SK-N-SH treated with all-trans-retinoic acid at 6 μM for 48 hours (cell line): ENCODE results near the gene ITGB3.

Source experiments
- ATAC-seq: fragments of 200-7000 bp; cut with Tn5 transposase; 3 replicates; pipeline ENCODE4 v1.9.1; 2020; ENCODE audit warnings: mild to moderate bottlenecking, moderate library complexity
- ARNTL ChIP-seq: fragments of 450-650 bp; formaldehyde crosslinking; IDR thresholded peaks from 2 replicates; pipeline ENCODE4 v1.5.0; 2020; ENCODE audit warnings: low read depth, mild to moderate bottlenecking, moderate library complexity, borderline replicate concordance
- BACH2 ChIP-seq: fragments of 250-450 bp; sonication (Bioruptor Pico); IDR thresholded peaks from 2 replicates; pipeline ENCODE4 v1.9.0; 2021; ENCODE audit warnings: mild to moderate bottlenecking, borderline replicate concordance
- CSDC2 ChIP-seq: fragments of 250-450 bp; sonication (Bioruptor Pico); IDR thresholded peaks from 2 replicates; pipeline ENCODE4 v1.5.0; 2020; ENCODE audit warnings: mild to moderate bottlenecking, moderate library complexity
- ESRRG ChIP-seq: fragments of 250-450 bp; sonication (Bioruptor Pico); IDR thresholded peaks from 2 replicates; pipeline ENCODE4 v1.6.1; 2021; ENCODE audit warnings: mild to moderate bottlenecking
- GLIS3 ChIP-seq: fragments of 250-450 bp; sonication (Bioruptor Pico); IDR thresholded peaks from 2 replicates; pipeline ENCODE4 v1.5.0; 2020; ENCODE audit warnings: mild to moderate bottlenecking, moderate library complexity
- ISL1 ChIP-seq: fragments of 250-450 bp; sonication (Bioruptor Pico); IDR thresholded peaks from 2 replicates; pipeline ENCODE4 v2.1.2; 2022; ENCODE audit warnings: mild to moderate bottlenecking, moderate library complexity
- OSR1 ChIP-seq: fragments of 250-450 bp; sonication (Bioruptor Pico); IDR thresholded peaks from 2 replicates; pipeline ENCODE4 v1.8.0; 2022; ENCODE audit warnings: moderate library complexity, mild to moderate bottlenecking, inconsistent platforms
- PPARA ChIP-seq: fragments of 250-450 bp; sonication (Bioruptor Pico); IDR thresholded peaks from 2 replicates; pipeline ENCODE4 v1.5.0; 2020; ENCODE audit warnings: mild to moderate bottlenecking, borderline replicate concordance
- RARB ChIP-seq: fragments of 250-450 bp; sonication (Bioruptor Pico); IDR thresholded peaks from 2 replicates; pipeline ENCODE4 v1.8.0; 2021; ENCODE audit warnings: mild to moderate bottlenecking, moderate library complexity
- SNAI2 ChIP-seq: fragments of 250-450 bp; sonication (Bioruptor Pico); IDR thresholded peaks from 2 replicates; pipeline ENCODE4 v1.5.0; 2020; ENCODE audit warnings: mild to moderate bottlenecking, moderate library complexity
- TCF4 ChIP-seq: fragments of 250-450 bp; sonication (Bioruptor Pico); IDR thresholded peaks from 2 replicates; pipeline ENCODE4 v1.8.0; 2021; ENCODE audit warnings: mild to moderate bottlenecking, moderate library complexity, borderline replicate concordance
- TOX ChIP-seq: fragments of 250-450 bp; sonication (Bioruptor Pico); IDR thresholded peaks from 2 replicates; pipeline ENCODE4 v1.8.0; 2021; ENCODE audit warnings: mild to moderate bottlenecking, moderate library complexity, borderline replicate concordance
- ZC3H10 ChIP-seq: fragments of 250-450 bp; sonication (Bioruptor Pico); IDR thresholded peaks from 2 replicates; pipeline ENCODE4 v1.5.1; 2021; ENCODE audit warnings: mild to moderate bottlenecking, moderate library complexity
- ZFP3 ChIP-seq: fragments of 250-450 bp; sonication (Bioruptor Pico); IDR thresholded peaks from 2 replicates; pipeline ENCODE4 v1.5.0; 2020; ENCODE audit warnings: mild to moderate bottlenecking, moderate library complexity
- ZNF565 ChIP-seq: fragments of 450-650 bp; formaldehyde crosslinking; conservative IDR thresholded peaks from 2 replicates; pipeline ENCODE4 v1.5.0; 2020; ENCODE audit warnings: low read depth, mild to moderate bottlenecking, moderate library complexity
- ZNF70 ChIP-seq: fragments of 450-650 bp; formaldehyde crosslinking; IDR thresholded peaks from 2 replicates; pipeline ENCODE4 v1.5.0; 2020; ENCODE audit warnings: mild to moderate bottlenecking, moderate library complexity
- TF ChIP-seq, protein P1 (sequence below): fragments of 250-450 bp; sonication (Bioruptor Pico); IDR thresholded peaks from 2 replicates; pipeline ENCODE4 v1.5.0; 2020; ENCODE audit warnings: mild to moderate bottlenecking, moderate library complexity
- TF ChIP-seq, protein P2 (sequence below): fragments of 250-450 bp; sonication (Bioruptor Pico); IDR thresholded peaks from 2 replicates; pipeline ENCODE4 v1.5.1; 2020; ENCODE audit warnings: low read depth, mild to moderate bottlenecking, moderate library complexity
- TF ChIP-seq, protein P3 (sequence below): fragments of 250-450 bp; sonication (Bioruptor Pico); IDR thresholded peaks from 2 replicates; pipeline ENCODE4 v1.5.1; 2021; ENCODE audit warnings: mild to moderate bottlenecking, moderate library complexity
- TF ChIP-seq, protein P4 (sequence below): fragments of 250-450 bp; sonication (Bioruptor Pico); IDR thresholded peaks from 2 replicates; pipeline ENCODE4 v1.8.0; 2021; ENCODE audit warnings: low read depth, mild to moderate bottlenecking, moderate library complexity, borderline replicate concordance
- TF ChIP-seq, protein P5 (sequence below): fragments of 250-450 bp; sonication (Bioruptor Pico); IDR thresholded peaks from 2 replicates; pipeline ENCODE4 v1.8.0; 2020; ENCODE audit warnings: mild to moderate bottlenecking, moderate library complexity, borderline replicate concordance

The ITGB3 gene

DNA sequence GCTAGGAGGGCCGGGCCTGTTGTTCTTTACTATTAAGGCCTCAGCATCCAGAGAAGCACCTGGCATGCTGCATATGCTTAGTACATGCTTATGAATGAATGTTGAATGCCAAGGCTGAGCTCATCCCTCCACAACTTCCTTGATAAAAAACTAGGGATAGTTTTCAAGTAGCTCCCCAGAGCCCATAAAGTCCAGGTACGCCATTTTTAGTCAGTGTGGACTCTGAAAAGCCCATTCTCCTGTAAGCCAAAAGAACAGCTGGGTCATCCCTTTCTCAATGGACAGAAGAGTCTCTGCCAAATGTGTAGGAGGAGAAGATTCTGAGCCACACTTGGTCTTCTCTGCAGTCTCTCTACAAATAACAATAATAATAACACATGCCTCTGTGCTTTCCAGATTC lies 8.9 kb upstream of the ITGB3 start (continued):
- TF ChIP-seq, protein P1, sequence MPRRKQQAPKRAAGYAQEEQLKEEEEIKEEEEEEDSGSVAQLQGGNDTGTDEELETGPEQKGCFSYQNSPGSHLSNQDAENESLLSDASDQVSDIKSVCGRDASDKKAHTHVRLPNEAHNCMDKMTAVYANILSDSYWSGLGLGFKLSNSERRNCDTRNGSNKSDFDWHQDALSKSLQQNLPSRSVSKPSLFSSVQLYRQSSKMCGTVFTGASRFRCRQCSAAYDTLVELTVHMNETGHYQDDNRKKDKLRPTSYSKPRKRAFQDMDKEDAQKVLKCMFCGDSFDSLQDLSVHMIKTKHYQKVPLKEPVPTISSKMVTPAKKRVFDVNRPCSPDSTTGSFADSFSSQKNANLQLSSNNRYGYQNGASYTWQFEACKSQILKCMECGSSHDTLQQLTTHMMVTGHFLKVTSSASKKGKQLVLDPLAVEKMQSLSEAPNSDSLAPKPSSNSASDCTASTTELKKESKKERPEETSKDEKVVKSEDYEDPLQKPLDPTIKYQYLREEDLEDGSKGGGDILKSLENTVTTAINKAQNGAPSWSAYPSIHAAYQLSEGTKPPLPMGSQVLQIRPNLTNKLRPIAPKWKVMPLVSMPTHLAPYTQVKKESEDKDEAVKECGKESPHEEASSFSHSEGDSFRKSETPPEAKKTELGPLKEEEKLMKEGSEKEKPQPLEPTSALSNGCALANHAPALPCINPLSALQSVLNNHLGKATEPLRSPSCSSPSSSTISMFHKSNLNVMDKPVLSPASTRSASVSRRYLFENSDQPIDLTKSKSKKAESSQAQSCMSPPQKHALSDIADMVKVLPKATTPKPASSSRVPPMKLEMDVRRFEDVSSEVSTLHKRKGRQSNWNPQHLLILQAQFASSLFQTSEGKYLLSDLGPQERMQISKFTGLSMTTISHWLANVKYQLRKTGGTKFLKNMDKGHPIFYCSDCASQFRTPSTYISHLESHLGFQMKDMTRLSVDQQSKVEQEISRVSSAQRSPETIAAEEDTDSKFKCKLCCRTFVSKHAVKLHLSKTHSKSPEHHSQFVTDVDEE, result no peak
- TF ChIP-seq GLIS3 (no peak), ESRRG (CRISPR knock-in tag) (no peak), PPARA (CRISPR knock-in tag) (no peak), ZNF70 (CRISPR knock-in tag) (no peak), ZFP3 (CRISPR knock-in tag) (no peak), RARB (no peak)
- TF ChIP-seq, protein P2, sequence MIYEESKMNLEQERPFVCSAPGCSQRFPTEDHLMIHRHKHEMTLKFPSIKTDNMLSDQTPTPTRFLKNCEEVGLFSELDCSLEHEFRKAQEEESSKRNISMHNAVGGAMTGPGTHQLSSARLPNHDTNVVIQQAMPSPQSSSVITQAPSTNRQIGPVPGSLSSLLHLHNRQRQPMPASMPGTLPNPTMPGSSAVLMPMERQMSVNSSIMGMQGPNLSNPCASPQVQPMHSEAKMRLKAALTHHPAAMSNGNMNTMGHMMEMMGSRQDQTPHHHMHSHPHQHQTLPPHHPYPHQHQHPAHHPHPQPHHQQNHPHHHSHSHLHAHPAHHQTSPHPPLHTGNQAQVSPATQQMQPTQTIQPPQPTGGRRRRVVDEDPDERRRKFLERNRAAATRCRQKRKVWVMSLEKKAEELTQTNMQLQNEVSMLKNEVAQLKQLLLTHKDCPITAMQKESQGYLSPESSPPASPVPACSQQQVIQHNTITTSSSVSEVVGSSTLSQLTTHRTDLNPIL (CRISPR knock-in tag), result no peak

DNA sequence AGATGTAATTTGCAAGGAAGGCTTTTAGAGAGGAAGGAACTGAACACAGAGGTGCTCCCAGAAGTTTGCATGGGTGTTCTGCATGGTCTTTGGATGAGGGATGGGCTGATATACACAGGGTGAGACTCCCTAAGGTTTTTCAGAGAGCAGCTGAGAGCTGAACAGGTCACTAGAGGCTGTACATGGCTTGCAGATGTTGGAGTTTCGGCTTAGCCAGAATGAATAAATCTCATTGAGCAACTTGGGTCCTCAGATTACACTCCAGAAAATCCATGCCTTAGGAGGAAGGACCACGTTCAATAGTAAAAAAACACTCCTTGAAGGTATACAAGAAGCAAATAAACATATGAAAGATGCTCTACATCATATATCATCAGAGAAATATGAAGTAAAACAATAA lies 7.5 kb upstream of the ITGB3 start:
- no peak for ATAC-seq
- no peak for TF ChIP-seq TOX (CRISPR knock-in tag)
- no peak for TF ChIP-seq CSDC2
- TF ChIP-seq ZNF565 (CRISPR knock-in tag), result no peak
- TF ChIP-seq, protein P3, sequence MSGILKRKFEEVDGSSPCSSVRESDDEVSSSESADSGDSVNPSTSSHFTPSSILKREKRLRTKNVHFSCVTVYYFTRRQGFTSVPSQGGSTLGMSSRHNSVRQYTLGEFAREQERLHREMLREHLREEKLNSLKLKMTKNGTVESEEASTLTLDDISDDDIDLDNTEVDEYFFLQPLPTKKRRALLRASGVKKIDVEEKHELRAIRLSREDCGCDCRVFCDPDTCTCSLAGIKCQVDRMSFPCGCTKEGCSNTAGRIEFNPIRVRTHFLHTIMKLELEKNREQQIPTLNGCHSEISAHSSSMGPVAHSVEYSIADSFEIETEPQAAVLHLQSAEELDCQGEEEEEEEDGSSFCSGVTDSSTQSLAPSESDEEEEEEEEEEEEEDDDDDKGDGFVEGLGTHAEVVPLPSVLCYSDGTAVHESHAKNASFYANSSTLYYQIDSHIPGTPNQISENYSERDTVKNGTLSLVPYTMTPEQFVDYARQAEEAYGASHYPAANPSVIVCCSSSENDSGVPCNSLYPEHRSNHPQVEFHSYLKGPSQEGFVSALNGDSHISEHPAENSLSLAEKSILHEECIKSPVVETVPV (CRISPR knock-in tag), result no peak
- no peak for TF ChIP-seq OSR1 (CRISPR knock-in tag)
- no peak for TF ChIP-seq SNAI2 (CRISPR knock-in tag)
- no peak for TF ChIP-seq ZC3H10 (CRISPR knock-in tag)
- no peak for TF ChIP-seq ARNTL (CRISPR knock-in tag)
- no peak for TF ChIP-seq ESRRG (CRISPR knock-in tag)
- no peak for TF ChIP-seq ISL1 (CRISPR knock-in tag)
- no peak for TF ChIP-seq ZNF70 (CRISPR knock-in tag)
- TF ChIP-seq, protein P4, sequence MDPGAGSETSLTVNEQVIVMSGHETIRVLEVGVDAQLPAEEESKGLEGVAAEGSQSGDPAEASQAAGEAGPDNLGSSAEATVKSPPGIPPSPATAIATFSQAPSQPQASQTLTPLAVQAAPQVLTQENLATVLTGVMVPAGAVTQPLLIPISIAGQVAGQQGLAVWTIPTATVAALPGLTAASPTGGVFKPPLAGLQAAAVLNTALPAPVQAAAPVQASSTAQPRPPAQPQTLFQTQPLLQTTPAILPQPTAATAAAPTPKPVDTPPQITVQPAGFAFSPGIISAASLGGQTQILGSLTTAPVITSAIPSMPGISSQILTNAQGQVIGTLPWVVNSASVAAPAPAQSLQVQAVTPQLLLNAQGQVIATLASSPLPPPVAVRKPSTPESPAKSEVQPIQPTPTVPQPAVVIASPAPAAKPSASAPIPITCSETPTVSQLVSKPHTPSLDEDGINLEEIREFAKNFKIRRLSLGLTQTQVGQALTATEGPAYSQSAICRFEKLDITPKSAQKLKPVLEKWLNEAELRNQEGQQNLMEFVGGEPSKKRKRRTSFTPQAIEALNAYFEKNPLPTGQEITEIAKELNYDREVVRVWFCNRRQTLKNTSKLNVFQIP (CRISPR knock-in tag), result no peak
- no peak for TF ChIP-seq TCF4 (CRISPR knock-in tag)
- no peak for TF ChIP-seq BACH2 (CRISPR knock-in tag)
- no peak for TF ChIP-seq PPARA (CRISPR knock-in tag)
- TF ChIP-seq, protein P5, sequence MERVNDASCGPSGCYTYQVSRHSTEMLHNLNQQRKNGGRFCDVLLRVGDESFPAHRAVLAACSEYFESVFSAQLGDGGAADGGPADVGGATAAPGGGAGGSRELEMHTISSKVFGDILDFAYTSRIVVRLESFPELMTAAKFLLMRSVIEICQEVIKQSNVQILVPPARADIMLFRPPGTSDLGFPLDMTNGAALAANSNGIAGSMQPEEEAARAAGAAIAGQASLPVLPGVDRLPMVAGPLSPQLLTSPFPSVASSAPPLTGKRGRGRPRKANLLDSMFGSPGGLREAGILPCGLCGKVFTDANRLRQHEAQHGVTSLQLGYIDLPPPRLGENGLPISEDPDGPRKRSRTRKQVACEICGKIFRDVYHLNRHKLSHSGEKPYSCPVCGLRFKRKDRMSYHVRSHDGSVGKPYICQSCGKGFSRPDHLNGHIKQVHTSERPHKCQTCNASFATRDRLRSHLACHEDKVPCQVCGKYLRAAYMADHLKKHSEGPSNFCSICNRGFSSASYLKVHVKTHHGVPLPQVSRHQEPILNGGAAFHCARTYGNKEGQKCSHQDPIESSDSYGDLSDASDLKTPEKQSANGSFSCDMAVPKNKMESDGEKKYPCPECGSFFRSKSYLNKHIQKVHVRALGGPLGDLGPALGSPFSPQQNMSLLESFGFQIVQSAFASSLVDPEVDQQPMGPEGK (CRISPR knock-in tag), result no peak
- TF ChIP-seq, protein P1, result no peak
- no peak for TF ChIP-seq GLIS3
- TF ChIP-seq, all 23 proteins: peak for 0
